ENCODE measurements around the gene GCKR.
"Not testable (repeated sequence)": the region's sequence is repeated elsewhere in the genome, so short reads cannot be mapped to it uniquely, and the experiment has no call there.

The GCKR gene

DNA sequence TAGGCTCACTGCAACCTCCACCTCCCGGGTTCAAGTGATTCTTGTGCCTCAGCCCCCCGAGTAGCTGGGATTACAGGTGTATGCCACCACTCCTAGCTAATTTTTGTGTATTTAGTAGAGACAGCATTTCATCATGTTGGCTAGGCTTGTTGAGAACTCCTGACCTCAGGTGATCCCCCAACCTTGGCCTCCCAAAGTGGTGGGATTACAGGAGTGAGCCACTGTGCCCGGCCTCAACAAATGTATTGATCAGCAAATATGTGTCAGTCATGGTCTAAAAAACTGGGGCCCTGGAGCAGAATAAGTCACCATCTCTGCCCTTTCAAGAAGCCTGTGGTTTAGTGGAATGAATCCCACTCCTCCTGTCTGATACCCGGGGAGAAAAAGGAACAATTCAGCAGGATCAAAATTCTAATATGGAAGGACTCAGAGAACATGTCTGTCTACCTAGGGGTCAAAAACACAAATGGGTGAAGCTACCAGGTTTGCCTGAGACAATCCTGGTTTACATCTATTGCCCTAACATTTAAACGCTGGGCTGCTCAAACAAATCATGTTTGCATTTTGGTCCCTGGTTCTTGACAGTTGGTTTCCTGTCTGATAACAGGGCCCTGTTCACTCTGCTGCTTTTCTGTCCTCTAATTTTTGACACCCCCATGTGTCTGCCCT lies 21.6 kb downstream of the GCKR start:
- DNase-seq, result no peak

GRCh38 chr2:27518782-27519113 lies 22.1 kb downstream of the GCKR start:
- DNase-seq, result no peak

DNA sequence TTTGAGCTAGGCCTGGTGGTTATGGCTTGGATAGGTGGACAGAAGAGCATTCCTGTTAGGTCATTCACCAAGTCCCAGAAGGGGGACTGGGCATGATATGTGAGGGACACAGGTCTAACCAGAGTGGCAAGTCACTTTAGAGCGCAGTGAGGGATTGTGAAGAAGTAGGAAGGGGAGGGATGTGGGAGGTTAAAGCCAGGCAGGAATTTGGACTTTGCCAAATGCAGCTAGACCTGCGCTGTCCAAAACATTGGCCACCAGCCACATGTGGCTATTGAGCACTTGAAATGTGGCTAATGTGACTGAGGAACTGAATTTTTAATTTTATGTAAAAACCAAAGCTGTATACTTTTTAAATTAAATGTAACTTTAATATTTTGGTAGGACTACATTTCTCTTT lies 23.7 kb downstream of the GCKR start:
- no peak for DNase-seq

- no peak for DNase-seq
Observed at GRCh38 chr2:27522400-27522945, 25.8 kb downstream of the GCKR start.

GRCh38 chr2:27527182-27527581 lies 30.5 kb downstream of the GCKR start:
- no peak for DNase-seq

DNA sequence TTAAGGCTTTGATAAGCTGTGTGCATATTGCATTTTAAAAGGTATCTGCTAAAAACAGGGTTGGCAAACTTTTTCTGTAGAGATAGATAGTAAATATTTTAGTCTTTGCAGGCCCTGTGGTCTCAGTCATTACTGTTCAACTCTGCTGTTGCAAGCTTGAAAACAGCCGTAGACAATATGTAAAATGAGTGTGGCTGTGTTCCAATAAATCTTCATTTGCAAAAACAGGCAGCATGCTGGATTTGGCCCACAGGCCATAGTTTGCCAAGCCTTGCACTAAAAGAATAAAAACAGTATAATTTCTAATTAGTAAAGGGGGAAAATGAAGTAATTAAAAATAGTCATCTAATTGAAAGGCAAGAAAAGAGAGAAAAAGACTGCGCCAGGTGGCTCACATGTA lies 35.3 kb downstream of the GCKR start:
- no peak for DNase-seq

- DNase-seq, result no peak
Observed at GRCh38 chr2:27537287-27537686, 40.6 kb downstream of the GCKR start.

DNA sequence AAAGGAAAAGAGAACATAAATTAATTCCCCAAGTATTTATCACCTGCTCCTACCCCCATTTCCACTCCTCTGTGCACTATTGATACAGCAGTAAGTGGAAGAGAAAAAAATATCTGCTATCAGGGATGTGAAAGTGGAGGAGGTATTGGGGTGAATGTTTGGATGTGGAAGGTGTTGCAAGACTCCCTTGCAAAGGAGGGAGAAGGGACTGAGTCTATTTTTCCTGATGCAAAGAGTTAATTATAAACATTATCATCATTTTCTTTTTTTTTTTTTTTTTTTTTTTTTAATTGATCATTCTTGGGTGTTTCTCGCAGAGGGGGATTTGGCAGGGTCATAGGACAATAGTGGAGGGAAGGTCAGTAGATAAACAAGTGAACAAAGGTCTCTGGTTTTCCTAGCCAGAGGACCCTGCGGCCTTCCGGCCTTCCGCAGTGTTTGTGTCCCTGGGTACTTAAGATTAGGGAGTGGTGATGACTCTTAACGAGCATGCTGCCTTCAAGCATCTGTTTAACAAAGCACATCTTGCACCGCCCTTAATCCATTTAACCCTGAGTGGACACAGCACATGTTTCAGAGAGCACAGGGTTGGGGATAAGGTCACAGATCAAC lies 42.3 kb downstream of the GCKR start:
- DNase-seq, result not testable (repeated sequence)

DNA sequence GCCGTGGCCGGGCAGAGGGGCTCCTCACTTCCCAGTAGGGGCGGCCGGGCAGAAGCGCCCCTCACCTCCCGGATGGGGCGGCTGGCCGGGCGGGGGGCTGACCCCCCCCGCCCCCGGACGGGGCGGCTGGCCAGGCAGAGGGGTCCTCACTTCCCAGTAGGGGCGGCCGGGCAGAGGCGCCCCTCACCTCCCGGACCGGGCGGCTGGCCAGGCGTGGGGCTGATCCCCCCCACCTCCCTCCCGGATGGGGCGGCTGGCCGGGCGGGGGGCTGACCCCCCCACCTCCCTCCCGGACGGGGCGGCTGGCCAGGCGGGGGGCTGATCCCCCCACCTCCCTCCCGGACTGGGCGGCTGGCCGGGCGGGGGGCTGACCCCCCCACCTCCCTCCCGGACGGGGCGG lies 43.0 kb downstream of the GCKR start:
- not testable (repeated sequence) for DNase-seq

DNA sequence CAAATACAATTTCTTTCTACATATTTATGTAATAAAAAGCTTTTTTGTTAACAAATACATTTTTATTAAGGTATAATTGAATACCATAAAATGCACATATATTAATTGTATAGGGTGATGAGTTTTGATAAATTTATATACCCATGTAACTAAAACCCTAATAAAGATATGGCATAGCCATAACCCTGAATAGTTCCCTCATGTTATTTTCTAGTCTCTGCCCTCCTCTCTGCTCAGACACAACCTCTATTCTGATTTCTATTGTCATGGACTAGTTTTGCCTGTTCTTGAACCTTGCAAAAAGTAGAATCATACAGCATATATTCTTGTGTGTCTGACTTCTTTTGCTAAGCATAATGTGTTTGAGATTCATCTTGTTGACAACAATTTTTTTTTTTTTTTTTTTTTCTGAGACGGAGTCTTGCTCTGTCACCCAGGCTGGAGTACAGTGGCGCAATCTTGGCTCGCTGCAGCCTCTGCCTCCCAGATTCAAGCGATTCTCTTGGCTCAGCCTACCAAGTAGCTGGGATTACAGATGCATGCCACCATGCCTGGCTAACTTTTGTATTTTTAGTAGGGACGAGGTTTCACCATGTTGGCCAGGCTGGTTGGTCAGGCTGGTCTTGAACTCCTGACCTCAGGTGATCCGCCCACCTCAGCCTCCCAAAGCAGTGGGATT lies 47.6 kb downstream of the GCKR start:
- no peak for DNase-seq

DNA sequence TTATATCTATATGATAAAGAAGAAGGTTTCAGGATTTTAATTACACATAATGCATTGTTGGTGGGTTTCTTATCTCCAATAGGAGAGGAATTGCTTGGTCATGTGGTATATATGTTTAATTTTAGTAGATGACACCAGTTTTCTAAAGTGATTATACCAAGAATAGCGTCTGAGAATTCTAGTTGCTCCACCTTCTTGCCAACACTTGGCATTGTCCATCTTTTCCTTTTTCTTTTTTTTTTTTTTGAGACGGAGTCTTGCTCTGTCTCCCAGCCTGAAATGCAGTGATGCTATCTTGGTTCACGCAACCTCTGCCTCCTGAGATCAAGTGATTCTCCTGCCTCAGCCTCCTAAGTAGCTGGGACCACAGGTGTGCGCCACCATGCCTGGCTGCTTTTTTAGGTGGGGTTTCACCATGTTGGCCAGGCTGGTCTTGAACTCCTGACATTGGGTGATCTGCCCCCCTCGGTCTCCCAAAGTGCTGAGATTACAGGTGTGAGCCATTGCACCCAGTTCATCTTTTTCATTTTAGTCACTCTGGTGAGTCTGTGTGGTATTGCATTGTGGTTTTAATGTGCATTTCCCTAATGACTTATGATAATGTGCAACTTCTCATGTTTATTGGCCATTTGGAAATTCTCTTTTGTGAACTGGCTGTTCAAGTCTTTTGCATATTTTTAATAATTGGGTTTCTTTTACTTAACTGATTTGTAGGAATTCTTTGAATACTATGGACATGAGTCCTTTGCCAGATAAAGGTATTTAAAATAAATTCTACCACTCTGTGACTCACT lies 48.9 kb downstream of the GCKR start:
- no peak for DNase-seq

DNA sequence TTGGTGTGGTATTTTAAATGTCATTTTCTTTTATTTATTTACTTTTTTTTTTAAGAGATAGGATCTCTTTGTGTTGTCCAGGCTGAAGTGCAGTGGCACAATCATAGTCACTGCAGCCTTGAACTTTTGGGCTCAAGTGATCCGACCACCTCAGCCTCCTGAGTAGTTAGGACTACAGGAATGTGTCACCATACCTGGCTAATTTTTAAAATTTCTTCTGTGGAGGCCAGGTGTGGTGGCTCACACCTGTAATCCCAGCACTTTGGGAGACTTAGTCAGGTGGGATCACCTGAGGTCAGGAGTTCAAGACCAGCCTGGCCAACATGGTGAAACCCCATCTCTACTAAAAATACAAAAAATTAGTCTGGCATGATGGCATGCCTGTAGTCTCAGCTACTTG lies 52.7 kb downstream of the GCKR start:
- DNase-seq, result no peak

DNA sequence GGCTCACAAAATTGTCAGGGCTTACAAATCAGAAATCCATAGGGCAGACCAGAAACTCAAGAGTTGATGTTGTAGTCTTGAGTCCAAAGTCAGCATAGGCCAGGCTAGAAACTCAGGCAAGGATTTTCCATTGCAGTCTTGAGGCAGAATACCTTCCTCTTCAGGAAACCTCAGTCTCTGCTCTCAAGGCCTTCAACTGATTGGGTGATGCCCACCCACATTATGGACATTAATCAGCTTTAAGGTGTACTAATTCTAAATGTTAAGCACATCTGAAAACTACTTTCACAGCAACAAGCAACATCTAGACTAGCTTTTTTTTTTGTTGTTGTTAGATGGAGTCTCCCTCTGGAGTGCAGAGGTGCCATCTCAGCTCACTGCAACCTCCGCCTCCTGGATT lies 54.9 kb downstream of the GCKR start:
- DNase-seq, result no peak

DNA sequence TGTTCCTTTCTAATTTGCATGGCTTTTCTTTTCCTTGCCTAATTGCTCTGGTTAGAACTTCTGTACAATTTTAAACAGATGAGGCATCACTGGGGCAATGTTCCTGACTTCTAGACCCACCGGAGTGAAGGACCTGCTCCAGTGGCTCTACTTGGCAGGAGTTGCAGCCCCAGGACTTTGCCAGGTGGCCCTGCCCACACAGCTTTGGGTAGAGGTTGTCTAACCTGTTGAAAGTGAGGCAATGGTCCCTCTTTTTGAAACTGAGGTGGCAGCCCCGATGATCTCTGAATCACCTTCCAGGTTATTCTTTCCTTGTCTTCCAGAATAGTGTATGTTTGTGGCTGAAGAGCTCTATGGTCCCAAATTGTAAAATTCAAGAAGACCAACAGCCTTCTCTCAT lies 56.3 kb downstream of the GCKR start:
- DNase-seq, result no peak

DNA sequence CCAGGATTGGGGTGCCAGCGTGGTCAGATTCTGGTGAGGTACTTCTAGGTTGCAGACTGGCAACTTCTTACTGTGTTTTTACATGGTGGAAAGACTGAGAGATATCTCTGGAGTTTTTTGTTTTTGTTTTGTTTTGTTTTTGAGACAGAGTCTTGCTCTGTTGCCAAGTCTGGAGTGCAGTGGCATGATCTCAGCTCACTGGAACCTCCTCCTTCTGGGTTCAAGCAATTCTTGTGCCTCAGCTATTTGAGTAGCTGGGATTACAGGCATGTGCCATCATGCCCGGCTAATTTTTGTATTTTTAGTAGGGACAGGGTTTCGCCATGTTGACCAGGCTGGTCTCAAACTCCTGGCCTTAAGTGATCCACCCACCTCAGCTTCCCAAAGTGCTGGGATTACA lies 57.8 kb downstream of the GCKR start:
- DNase-seq, result not testable (repeated sequence)

DNA sequence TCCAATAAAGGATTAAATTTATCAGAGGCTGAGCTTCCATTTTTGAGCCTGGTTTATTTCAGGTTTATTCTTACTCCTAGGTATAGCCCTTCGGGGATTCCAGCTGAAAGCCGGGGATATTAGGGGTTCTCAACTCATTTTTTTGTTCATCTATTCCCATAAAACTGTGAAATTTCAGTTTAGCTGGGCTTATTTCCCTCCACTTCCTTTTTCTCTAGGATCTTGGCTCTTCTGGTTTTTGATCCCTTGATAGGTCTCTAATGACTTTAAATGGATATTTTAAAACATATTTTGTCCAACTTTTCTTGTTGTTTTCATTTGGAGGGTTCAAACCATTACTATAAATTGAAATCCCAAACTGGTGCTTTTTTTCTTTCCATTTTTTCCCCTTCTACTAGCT lies 62.6 kb downstream of the GCKR start:
- no peak for DNase-seq

DNA sequence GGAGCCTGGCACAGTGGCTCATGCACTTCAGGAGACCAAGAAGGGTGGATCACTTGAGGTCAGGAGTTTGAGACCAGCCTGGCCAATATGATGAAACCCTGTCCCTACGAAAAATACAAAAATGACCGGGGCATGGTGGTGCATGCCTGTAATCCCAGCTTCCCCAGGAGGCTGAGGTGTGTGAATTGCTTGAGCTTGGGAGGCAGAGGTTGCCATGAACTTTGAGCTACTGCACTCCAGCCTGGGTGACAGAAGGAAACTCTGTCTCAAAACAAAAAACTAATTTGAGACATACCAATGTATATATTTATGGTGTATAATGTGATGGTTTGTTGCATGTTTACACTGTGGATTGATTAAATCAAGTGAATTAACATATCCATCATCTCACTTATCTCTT lies 64.4 kb downstream of the GCKR start:
- DNase-seq, result no peak

- DNase-seq, result no peak
Observed at GRCh38 chr2:27566628-27567027, 70.0 kb downstream of the GCKR start.

DNA sequence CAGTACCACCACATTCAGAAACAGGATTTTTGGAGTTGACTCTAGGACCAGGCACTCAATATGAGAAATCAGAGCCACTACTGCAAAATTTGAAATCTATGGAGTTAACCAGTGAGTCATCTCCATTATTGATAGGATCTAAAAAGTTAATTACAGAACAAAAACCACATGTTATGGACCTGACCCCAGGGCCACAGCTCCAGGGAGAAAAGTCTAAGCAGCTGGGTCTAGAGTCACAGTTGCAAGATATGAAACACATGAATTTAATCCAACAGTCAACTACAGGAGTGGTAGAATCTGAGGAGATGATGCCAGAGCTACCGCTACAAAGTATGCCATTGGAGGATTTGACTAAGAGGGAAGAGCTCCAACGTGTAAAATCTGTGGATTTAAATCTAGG lies 72.8 kb downstream of the GCKR start:
- DNase-seq, result no peak

- no peak for DNase-seq
Observed at GRCh38 chr2:27571197-27571596, 74.6 kb downstream of the GCKR start.

GRCh38 chr2:27571681-27572080 lies 75.0 kb downstream of the GCKR start:
- no peak for DNase-seq

GRCh38 chr2:27572439-27572838 lies 75.8 kb downstream of the GCKR start:
- no peak for DNase-seq

- DNase-seq, result no peak
Observed at GRCh38 chr2:27572998-27573429, 76.4 kb downstream of the GCKR start.
